ENCODE results near the gene XPA.
"Not testable (repeated sequence)": the region's sequence is repeated elsewhere in the genome, so short reads cannot be mapped to it uniquely, and the experiment has no call there.

XPA gene

GRCh38 chr9:97696803-97697601 is at the start of gene XPA:
Gene XPA, minus strand, starts transcription at chr9:97697340. Its CDS starts 48 bp downstream, at chr9:97697292.
- DNase-seq (ENCODE audit: low spot score) = peak; percentile 99

- peak; percentile 84 for DNase-seq (ENCODE audit: low spot score)
These were observed 47.9 kb upstream of the XPA start for GRCh38 chr9:97744710-97745708.

GRCh38 chr9:97744025-97744424 is 46.9 kb upstream of the XPA start:
- not testable (repeated sequence) for DNase-seq (ENCODE audit: low spot score)

GRCh38 chr9:97742545-97742944 is 45.4 kb upstream of the XPA start:
- no peak for DNase-seq (ENCODE audit: low spot score)

- DNase-seq (ENCODE audit: low spot score) = no peak
These were observed 44.8 kb upstream of the XPA start for GRCh38 chr9:97741947-97742346.

GRCh38 chr9:97740848-97741821 is 44.0 kb upstream of the XPA start:
- peak; percentile 89 for DNase-seq (ENCODE audit: low spot score)

GRCh38 chr9:97737429-97737828 is 40.3 kb upstream of the XPA start:
- DNase-seq (ENCODE audit: low spot score) = peak; percentile 80

- no peak for DNase-seq (ENCODE audit: low spot score)
These were observed 38.0 kb upstream of the XPA start for GRCh38 chr9:97735070-97735600.

GRCh38 chr9:97726716-97727115 is 29.6 kb upstream of the XPA start:
- DNase-seq (ENCODE audit: low spot score) = no peak

- no peak for DNase-seq (ENCODE audit: low spot score)
These were observed 26.7 kb upstream of the XPA start for GRCh38 chr9:97723819-97724218.

GRCh38 chr9:97722331-97722730 is 25.2 kb upstream of the XPA start:
- DNase-seq (ENCODE audit: low spot score) = no peak

- no peak for DNase-seq (ENCODE audit: low spot score)
These were observed 24.3 kb upstream of the XPA start for GRCh38 chr9:97721396-97721795.

- DNase-seq (ENCODE audit: low spot score) = no peak
These were observed 20.7 kb upstream of the XPA start for GRCh38 chr9:97717866-97718265.

GRCh38 chr9:97714435-97714834 is 17.3 kb upstream of the XPA start:
- DNase-seq (ENCODE audit: low spot score) = no peak

GRCh38 chr9:97711223-97711626 is 14.1 kb upstream of the XPA start:
- DNase-seq (ENCODE audit: low spot score) = peak; percentile 33

GRCh38 chr9:97710356-97711222 is 13.4 kb upstream of the XPA start:
- DNase-seq (ENCODE audit: low spot score) = peak; percentile 82

GRCh38 chr9:97706246-97706645 is 9.1 kb upstream of the XPA start:
- DNase-seq (ENCODE audit: low spot score) = no peak

- no peak for DNase-seq (ENCODE audit: low spot score)
These were observed 8.3 kb upstream of the XPA start for GRCh38 chr9:97705354-97705950.

GRCh38 chr9:97704851-97705250 is 7.7 kb upstream of the XPA start:
- DNase-seq (ENCODE audit: low spot score) = no peak

GRCh38 chr9:97704345-97704677 is 7.2 kb upstream of the XPA start:
- DNase-seq (ENCODE audit: low spot score) = no peak
